GM18511 (cell line): ENCODE results near the gene CATSPER3.

Source experiments
- ATAC-seq: cut with Tn5 transposase; IDR thresholded peaks from one replicate; pipeline ENCODE4 v1.9.1; 2021; ENCODE audit warnings: mild to moderate bottlenecking, moderate library complexity; ENCODE audit not compliant: unreplicated experiment

Gene CATSPER3

DNA sequence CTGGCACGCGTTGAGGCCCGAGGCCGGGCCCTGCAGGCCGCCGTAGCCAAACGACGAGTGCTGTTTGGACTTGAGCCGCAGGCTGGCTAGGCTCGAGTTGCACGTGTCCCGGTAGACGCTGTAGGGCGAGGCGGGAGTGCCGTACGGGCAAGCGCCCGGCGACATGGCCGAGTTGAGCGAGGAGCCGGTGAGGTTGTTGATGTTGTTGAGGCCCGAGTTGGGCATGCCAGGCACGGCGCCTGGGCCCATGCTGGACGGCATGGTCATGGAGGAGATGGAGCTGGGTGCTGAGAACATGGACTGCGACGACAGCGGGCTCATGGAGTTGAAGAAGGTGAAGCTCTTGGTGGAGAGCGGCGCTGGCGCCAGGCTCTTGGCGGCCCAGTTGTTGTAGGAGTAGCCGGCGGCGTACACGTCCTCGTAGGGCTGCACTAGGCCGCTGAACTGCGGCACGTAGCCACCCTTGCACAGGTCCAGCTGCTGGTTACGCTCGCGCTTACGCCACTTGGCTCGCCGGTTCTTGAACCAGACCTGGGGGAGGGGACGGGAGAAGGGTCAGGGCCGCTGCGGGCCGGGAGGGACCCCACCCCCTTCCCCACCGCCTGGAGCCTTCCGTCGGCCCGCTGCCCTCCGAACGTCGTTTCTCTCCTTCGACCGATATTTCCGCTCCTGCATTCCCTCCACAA is 61.2 kb downstream of the CATSPER3 start:
- no peak for ATAC-seq

DNA sequence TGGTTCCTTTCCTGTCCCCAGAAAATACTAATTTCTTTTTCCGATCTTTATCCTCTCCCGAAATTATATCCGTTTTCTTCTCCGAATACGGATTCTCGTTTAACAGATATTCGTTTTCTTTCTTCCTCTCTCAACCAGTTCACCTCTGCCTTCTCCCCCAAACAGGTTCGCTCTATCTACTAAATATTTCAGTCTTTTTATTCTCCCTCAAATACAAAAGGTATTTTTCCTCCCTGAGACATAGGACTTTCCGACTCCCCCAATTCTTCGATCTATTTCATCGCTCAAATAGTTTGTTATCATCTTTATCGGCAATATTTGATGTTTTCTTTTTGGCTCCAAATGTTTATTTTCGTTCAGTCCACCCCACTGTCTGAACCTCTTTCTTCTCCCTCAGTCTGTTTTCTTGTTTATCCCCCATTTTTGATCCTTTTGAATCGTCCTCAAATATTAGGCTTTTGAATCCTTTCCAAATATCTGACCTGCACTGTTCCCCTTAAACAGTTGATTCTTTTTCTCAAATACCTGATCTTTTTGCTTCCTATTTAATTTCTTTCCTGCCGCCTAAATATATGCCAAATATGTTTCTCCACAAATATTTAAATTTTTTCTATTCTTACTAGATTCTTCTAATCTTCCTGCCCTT is 61.9 kb downstream of the CATSPER3 start:
- no peak for ATAC-seq

- peak; percentile 7 for ATAC-seq
Measured at GRCh38 chr5:135030123-135030955, 62.6 kb downstream of the CATSPER3 start.

DNA sequence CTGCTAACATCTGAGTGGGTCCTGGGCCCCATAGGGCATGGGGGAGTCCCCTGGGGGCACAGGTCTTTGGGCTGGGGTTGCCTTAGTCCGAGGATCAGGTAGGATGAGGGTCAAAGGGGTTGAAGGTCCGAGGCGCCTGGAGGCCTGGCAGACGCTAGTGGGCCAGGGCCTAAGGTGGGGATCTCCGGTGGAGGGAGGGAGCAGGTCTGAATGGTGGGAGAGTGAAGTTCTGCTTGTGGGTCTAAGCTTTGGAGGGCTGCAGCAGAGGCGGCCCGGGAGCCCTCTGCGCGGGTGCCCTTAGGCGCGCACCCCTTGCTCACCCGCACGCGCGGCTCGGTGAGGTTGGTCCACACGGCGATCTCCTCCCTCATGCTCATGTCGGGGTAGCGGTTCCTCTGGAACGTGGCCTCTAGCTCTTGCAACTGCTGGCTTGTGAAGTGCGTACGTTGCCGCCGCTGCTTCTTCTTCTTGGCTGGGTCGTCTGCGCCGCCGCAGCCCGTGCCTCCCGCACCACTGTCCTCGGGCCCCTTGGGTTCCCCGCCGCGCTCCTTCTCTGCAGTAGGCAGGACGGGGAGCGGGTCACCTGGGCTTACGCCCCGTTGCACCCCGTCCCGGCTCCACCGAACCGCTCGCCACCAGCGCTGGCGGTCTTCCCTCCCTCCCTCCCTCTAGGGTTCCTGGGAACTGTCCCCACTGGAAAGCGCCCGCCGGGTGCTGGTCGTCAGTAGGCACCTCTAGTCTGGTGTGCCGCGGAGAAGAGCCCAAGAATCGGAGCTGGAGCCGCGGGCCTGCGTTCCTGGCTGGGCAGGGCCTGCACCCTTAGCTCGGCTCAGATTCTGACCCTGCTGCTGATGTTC is 63.5 kb downstream of the CATSPER3 start:
- peak; percentile 36 for ATAC-seq

GRCh38 chr5:135031813-135032694 is 64.3 kb downstream of the CATSPER3 start:
- no peak for ATAC-seq

- ATAC-seq = no peak
Measured at GRCh38 chr5:135032695-135032998, 64.9 kb downstream of the CATSPER3 start.

GRCh38 chr5:135032999-135033861 is 65.5 kb downstream of the CATSPER3 start:
- peak; percentile 31 for ATAC-seq

DNA sequence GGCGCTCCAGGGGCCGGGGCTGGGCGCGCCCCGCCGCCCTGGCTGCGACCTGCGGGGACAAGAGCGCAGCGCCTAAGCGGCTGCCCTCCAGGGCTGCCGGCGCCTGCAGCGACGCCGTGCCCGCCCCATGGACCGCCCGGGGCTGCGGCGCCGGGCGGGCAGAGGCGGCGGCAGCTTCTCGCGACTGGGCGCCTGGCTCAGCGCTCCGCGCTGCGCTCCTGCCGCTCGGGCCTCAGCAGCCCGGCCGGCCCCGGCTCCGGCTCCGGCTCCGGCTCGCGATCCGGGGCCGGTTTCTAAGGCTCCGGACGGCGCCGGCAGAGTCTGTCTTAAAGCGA is 66.2 kb downstream of the CATSPER3 start, which contains the start of gene PITX1:
TSS of gene PITX1 (minus strand) at position 328 of the 335 bp plus-strand sequence. CDS start 347 bp downstream, outside the sequence.
- ATAC-seq = peak; percentile 39

GRCh38 chr5:135034236-135034962 is 66.7 kb downstream of the CATSPER3 start:
- peak; percentile 15 for ATAC-seq

DNA sequence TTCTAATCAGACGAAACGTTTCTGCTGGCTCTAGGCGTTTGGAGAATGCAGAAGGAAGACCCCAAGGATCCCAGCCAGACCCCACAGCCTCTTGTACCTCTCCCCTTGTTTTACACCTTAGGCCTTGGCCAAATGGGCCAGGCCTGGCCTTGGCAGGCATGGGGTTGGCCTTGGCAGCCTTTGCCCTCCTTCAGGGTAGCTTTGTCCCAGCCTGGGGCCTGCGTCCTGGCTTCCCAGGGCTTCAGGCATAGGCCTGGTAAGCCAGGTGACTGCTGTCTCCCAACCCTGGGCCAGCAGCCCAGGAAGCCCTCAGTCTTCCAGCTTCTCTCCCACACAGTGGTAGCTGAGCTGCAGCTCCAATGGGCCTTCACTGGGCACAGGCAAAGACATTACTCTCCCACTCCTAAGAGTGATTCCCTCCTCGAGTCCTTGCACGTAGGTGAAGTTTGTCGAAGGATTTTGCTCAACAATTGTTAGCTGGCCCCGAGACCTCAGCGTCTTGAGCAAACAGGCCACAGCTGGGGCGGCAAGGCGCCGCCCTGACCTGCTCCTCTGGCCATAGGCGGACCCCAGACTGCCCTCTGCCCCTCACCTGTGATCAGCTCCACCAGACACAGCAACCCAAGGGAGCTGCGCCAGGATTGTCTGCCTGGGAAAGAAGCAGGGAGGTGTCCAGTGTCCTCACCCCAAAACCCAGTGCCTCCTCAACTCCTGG is 67.4 kb downstream of the CATSPER3 start:
- no peak for ATAC-seq

GRCh38 chr5:135035678-135036030 is 67.9 kb downstream of the CATSPER3 start:
- ATAC-seq = no peak

- no peak for ATAC-seq
Measured at GRCh38 chr5:135036405-135036804, 68.7 kb downstream of the CATSPER3 start.

DNA sequence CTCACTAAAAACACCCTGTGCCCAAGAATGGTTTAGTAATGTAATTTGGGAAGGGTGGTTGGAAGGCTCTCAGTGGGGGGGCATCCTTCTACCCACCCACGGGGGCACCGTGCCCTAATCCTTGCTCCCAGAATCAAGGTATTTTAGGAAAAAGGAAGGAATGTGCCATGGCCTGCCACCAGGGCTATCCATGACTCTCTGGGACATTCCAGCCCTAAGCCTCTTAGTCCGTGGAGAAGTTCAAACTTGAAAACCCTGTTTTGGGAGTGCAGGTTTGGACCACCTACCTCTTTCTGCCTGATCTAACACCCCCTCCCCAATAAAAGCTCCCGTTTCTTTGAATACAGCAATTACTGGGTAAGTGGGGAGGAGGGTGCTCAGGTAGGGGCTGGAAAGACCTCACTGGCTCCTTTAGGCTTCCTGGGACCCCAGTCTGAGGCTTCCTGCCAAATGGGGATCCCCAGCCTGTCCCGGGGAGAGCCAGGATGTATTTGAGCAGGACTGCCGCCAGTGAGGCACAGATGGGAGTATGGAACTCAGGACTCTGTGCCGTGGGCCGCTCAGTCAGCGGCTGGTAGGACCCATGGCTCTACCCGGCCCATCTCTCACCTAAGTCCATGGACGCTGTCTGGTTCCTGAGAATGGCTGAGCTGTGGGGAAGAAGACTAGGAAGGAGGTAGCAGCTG is 70.0 kb downstream of the CATSPER3 start:
- no peak for ATAC-seq

- ATAC-seq = no peak
Measured at GRCh38 chr5:135038205-135038812, 70.6 kb downstream of the CATSPER3 start.

- no peak for ATAC-seq
Measured at GRCh38 chr5:135038813-135039270, 71.1 kb downstream of the CATSPER3 start.

- ATAC-seq = no peak
Measured at GRCh38 chr5:135039271-135040033, 71.7 kb downstream of the CATSPER3 start.
